ENCODE data around the gene PRAMEF33. TPM values are rescaled to one million over a fixed set of nuclear protein-coding genes. Genes with fewer than 3 reads are reported as not detected.
"Not testable (repeated sequence)": the region's sequence is repeated elsewhere in the genome, so short reads cannot be mapped to it uniquely, and the experiment has no call there.

PRAMEF33 gene
- total RNA-seq, 2 donors from 2014 or later, result not detected

GRCh38 chr1:13354475-13354874 lies 51.1 kb downstream of the PRAMEF33 start:
- not testable (repeated sequence) for ATAC-seq; H3K9me3 Mint-ChIP-seq; H3K4me3 Mint-ChIP-seq; H3K27me3 Mint-ChIP-seq; H3K4me1 Mint-ChIP-seq (ENCODE audit: low read depth in 2 of 2); DNase-seq (ENCODE audit: low spot score); H3K36me3 Mint-ChIP-seq; H3K27ac Mint-ChIP-seq

GRCh38 chr1:13356774-13357173 lies 53.4 kb downstream of the PRAMEF33 start:
- not testable (repeated sequence) for DNase-seq (ENCODE audit: low spot score); H3K27me3 Mint-ChIP-seq; H3K4me3 Mint-ChIP-seq; H3K36me3 Mint-ChIP-seq; ATAC-seq; H3K27ac Mint-ChIP-seq; H3K4me1 Mint-ChIP-seq (ENCODE audit: low read depth in 2 of 2); H3K9me3 Mint-ChIP-seq

Other genes with a start within 250 kb of the PRAMEF33 start
- not detected for gene PRAMEF27, start 247.0 kb upstream of the PRAMEF33 start, total RNA-seq
- not detected for gene HNRNPCL3, start 242.8 kb upstream of the PRAMEF33 start, total RNA-seq
- gene PRAMEF25, start 232.8 kb upstream of the PRAMEF33 start, total RNA-seq, result not detected
- gene HNRNPCL2, start 186.7 kb upstream of the PRAMEF33 start, total RNA-seq, result not detected
- gene PRAMEF26, start 147.5 kb upstream of the PRAMEF33 start, total RNA-seq, result not detected
- gene HNRNPCL4, start 137.9 kb upstream of the PRAMEF33 start, total RNA-seq, result not detected
- not detected for gene PRAMEF9, start 131.7 kb upstream of the PRAMEF33 start, total RNA-seq
- gene PRAMEF13, start 102.1 kb upstream of the PRAMEF33 start, total RNA-seq, result not detected
- not detected for gene PRAMEF18, start 77.4 kb upstream of the PRAMEF33 start, total RNA-seq
- not detected for gene PRAMEF5, start 49.3 kb upstream of the PRAMEF33 start, total RNA-seq
- gene PRAMEF8, start 18.4 kb upstream of the PRAMEF33 start, total RNA-seq, result not detected
- not detected for gene PRAMEF15, start 12.0 kb downstream of the PRAMEF33 start, total RNA-seq
- not detected for gene PRAMEF14, start 43.6 kb downstream of the PRAMEF33 start, total RNA-seq
- gene PRAMEF19, start 68.4 kb downstream of the PRAMEF33 start, total RNA-seq, result not detected
- not detected for gene PRAMEF17, start 86.1 kb downstream of the PRAMEF33 start, total RNA-seq
- gene PRAMEF20, start 106.9 kb downstream of the PRAMEF33 start, total RNA-seq, result not detected
- not detected for gene LRRC38, start 210.5 kb downstream of the PRAMEF33 start, total RNA-seq

Data from natural killer cell treated with Interleukin-12 subunit alpha and Interleukin-12 subunit beta and Interleukin-15 and Interleukin-18, amount 100 ng/mL, for 72 hours (primary cell).